T-helper 2 cell treated with Interferon-gamma antibody and Interleukin-4, amounts not matched to agents 5 μg/mL and 100 μg/mL, for 36 hours (primary cell): Measurements from ENCODE around the gene DNAJC27.

Source experiments
- DNase-seq: peaks from one replicate; pipeline ENCODE4 v3.0.0; 2021; ENCODE audit warnings: low spot score
- H3K27ac Mint-ChIP-seq: one replicate; pipeline ENCODE4 v1.8.0; 2021; ENCODE audit warnings: mild to moderate bottlenecking, mixed read lengths
- H3K27me3 Mint-ChIP-seq: one replicate; pipeline ENCODE4 v1.8.0; 2021; ENCODE audit warnings: low read depth, mixed read lengths
- H3K36me3 Mint-ChIP-seq: one replicate; pipeline ENCODE4 v1.8.0; 2021; ENCODE audit warnings: low read depth, mixed read lengths
- H3K4me1 Mint-ChIP-seq: one replicate; pipeline ENCODE4 v1.8.0; 2021; ENCODE audit warnings: low read depth, mixed read lengths
- H3K4me3 Mint-ChIP-seq: one replicate; pipeline ENCODE4 v1.8.0; 2022; ENCODE audit warnings: mild to moderate bottlenecking, moderate library complexity, mixed read lengths
- H3K9me3 Mint-ChIP-seq: one replicate; pipeline ENCODE4 v1.8.0; 2021; ENCODE audit warnings: mixed read lengths

The DNAJC27 gene

DNA sequence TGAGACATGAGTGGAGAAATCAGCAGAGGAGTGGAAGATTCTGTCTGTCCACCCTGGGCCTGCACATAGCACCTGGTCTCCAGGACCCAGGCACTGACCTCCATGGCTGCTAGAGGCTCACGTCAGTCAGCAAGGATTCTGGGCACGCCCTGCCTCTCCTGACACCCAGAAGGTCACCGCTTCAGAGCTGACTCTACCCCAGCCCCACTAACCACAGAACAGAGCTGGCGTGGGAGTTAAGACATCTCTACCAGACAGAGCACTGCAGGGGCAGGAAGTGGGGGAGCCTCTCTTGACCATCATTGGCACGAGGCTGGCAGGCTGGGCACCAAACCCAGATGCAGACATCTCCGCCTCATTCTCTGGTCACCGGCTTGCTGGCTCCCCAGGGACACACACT is 54.7 kb downstream of the DNAJC27 start:
- no peaks in the 10 kb centered on the region for H3K9me3 Mint-ChIP-seq
- DNase-seq: peak; percentile 50
- no peak overlapping the region for H3K27ac Mint-ChIP-seq
- H3K4me1 Mint-ChIP-seq: peaks cover 28% of the 10 kb centered on the region
- H3K27me3 Mint-ChIP-seq: no peaks in the 10 kb centered on the region
- peaks cover 31% of the 10 kb centered on the region for H3K36me3 Mint-ChIP-seq
- H3K4me3 Mint-ChIP-seq: peak overlapping the region; percentile 92

DNA sequence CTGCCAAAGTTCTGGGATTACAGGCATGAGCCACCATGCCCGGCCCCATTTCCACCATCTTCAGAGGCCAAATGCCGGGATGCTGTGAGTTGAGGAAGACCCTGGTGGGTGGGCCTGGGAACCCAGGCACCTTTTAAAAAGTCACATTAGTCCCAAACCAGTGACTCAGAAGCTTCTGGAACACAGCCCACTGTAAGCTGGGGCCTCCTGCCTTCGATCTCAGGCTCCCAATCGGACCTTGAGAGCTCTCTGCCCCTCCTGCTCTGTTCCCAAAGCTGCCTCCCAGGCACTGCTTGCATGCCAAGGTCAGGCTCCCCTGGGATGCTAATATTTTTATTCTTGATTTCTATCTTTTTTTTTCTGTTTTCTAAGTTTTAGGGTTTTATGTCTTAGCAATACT is 56.0 kb downstream of the DNAJC27 start:
- no peak for DNase-seq
- H3K36me3 Mint-ChIP-seq: peaks cover 39% of the 10 kb centered on the region
- H3K27ac Mint-ChIP-seq: peak overlapping the region; percentile 10
- no peaks in the 10 kb centered on the region for H3K9me3 Mint-ChIP-seq
- H3K27me3 Mint-ChIP-seq: no peaks in the 10 kb centered on the region
- H3K4me1 Mint-ChIP-seq: peaks cover 24% of the 10 kb centered on the region
- H3K4me3 Mint-ChIP-seq: no peak overlapping the region

- no peak for DNase-seq
- H3K4me1 Mint-ChIP-seq: peaks cover 22% of the 10 kb centered on the region
- no peaks in the 10 kb centered on the region for H3K9me3 Mint-ChIP-seq
- peaks cover 45% of the 10 kb centered on the region for H3K36me3 Mint-ChIP-seq
- H3K4me3 Mint-ChIP-seq: no peak overlapping the region
- H3K27ac Mint-ChIP-seq: no peak overlapping the region
- no peaks in the 10 kb centered on the region for H3K27me3 Mint-ChIP-seq
These were observed 56.6 kb downstream of the DNAJC27 start for GRCh38 chr2:24915175-24915574.

- no peak for DNase-seq
- Mint-ChIP-seq H3K4me1 (peaks cover 22% of the 10 kb centered on the region), H3K4me3 (no peak overlapping the region), H3K36me3 (peaks cover 50% of the 10 kb centered on the region), H3K27ac (no peak overlapping the region), H3K27me3 (no peaks in the 10 kb centered on the region), H3K9me3 (no peaks in the 10 kb centered on the region)
These were observed 57.0 kb downstream of the DNAJC27 start for GRCh38 chr2:24914713-24915112.

GRCh38 chr2:24913911-24914310 is 57.8 kb downstream of the DNAJC27 start:
- DNase-seq: no peak
- H3K36me3 Mint-ChIP-seq: peaks cover 56% of the 10 kb centered on the region
- H3K9me3 Mint-ChIP-seq: no peaks in the 10 kb centered on the region
- no peaks in the 10 kb centered on the region for H3K27me3 Mint-ChIP-seq
- H3K4me3 Mint-ChIP-seq: no peak overlapping the region
- H3K4me1 Mint-ChIP-seq: peaks cover 20% of the 10 kb centered on the region
- no peak overlapping the region for H3K27ac Mint-ChIP-seq

GRCh38 chr2:24912986-24913385 is 58.8 kb downstream of the DNAJC27 start:
- H3K36me3 Mint-ChIP-seq: peaks cover 58% of the 10 kb centered on the region
- H3K4me1 Mint-ChIP-seq: peaks cover 16% of the 10 kb centered on the region
- H3K27me3 Mint-ChIP-seq: no peaks in the 10 kb centered on the region
- DNase-seq: no peak
- no peak overlapping the region for H3K27ac Mint-ChIP-seq
- no peak overlapping the region for H3K4me3 Mint-ChIP-seq
- H3K9me3 Mint-ChIP-seq: no peaks in the 10 kb centered on the region

DNA sequence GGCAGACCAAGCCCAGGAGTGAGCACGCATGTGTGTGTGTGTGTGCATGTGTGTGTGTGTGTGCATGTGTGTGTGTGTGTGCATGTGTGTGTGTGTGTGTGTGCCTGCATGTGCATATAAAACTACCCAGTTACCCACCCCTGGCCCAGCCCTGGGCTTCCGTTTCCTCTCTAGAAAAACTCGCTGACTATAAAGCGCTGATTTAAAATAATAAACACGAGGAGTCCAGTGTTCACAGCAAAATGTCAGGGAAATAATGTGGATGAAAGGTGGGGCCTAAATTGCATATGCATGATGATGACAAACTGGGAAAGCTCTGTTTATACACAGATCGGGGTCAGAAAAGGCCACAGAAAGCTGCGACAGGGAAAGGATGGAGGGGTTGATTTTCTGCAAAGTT is 59.2 kb downstream of the DNAJC27 start:
- Mint-ChIP-seq H3K27me3 (no peaks in the 10 kb centered on the region), H3K27ac (no peak overlapping the region), H3K36me3 (peaks cover 53% of the 10 kb centered on the region), H3K4me1 (peaks cover 12% of the 10 kb centered on the region), H3K9me3 (no peaks in the 10 kb centered on the region), H3K4me3 (no peak overlapping the region)
- no peak for DNase-seq

DNA sequence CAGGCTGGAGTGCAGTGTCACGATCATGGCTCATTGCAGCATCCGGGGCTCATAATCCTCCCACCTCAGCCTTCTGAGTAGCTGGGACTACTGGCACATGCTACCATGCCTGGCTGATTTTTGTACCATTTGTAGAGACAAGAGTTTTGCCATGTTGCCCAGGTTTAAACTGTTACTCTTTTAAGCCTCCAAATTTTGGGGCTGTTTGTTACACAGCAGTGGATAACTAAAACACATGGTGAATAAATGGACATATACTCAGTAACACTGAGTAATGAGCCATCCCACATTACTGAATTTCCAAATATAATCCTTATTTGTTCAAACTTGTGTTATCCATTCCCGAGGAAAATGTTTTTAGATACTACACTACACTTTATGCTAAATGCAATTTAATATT is 61.5 kb downstream of the DNAJC27 start:
- DNase-seq: no peak
- H3K9me3 Mint-ChIP-seq: no peaks in the 10 kb centered on the region
- H3K4me1 Mint-ChIP-seq: peaks cover 7% of the 10 kb centered on the region
- H3K27ac Mint-ChIP-seq: no peak overlapping the region
- no peaks in the 10 kb centered on the region for H3K27me3 Mint-ChIP-seq
- no peak overlapping the region for H3K4me3 Mint-ChIP-seq
- peaks cover 53% of the 10 kb centered on the region for H3K36me3 Mint-ChIP-seq

DNA sequence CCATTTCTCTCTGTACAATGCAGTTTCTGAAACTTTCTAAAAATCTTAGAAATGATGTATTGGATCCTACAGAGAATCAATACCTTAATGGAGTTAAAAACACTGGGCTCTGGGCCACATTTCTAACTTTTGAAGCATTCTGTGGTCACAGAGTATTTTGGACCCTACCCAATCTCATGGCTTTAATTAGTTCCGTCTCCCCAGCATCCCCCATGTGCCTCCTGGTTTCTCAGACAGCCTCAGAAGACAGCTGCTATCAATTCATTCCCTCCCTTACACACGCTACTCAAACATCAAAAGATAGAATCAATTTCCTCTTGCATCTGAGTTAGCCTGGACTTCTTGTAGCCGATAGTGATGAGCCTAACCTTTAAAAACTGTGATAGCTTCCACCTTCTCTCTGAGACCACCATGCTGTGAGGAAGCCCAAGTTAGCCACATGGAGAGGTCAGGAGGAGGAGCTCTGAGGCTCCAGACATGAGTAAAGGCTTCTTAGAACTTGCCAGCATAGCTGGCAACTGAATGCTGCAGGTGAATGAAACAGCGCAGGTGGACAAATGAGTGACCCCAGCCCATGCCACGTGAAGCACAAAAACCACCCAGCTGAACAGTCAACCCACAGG is 62.1 kb downstream of the DNAJC27 start:
- Mint-ChIP-seq H3K27ac (no peak overlapping the region), H3K27me3 (no peaks in the 10 kb centered on the region), H3K4me1 (peaks cover 7% of the 10 kb centered on the region), H3K4me3 (no peak overlapping the region), H3K9me3 (no peaks in the 10 kb centered on the region), H3K36me3 (peaks cover 51% of the 10 kb centered on the region)
- DNase-seq: no peak

DNA sequence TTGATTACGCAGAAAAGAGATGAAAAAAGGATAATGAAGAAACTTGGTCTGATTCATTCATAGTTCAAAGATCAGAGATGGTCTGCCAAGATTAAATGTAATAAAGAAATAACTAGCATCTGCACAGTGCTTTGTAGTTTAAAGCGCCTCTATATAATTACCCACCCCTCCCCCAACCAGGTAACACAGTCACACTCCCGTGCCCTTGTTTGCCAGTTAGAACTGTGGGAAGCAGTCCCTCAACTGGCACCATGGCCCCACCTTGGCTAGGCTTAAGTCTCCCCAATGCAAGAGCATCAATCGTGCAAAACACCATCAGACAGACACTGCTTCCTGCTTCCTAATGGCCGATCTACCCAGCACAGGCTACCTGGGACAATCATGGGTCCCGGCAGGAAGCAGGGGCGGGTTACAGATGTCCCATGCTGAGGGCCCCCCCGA is 63.3 kb downstream of the DNAJC27 start:
- H3K4me1 Mint-ChIP-seq: peaks cover 7% of the 10 kb centered on the region
- H3K4me3 Mint-ChIP-seq: no peak overlapping the region
- DNase-seq: no peak
- no peak overlapping the region for H3K27ac Mint-ChIP-seq
- no peaks in the 10 kb centered on the region for H3K9me3 Mint-ChIP-seq
- H3K27me3 Mint-ChIP-seq: no peaks in the 10 kb centered on the region
- peaks cover 46% of the 10 kb centered on the region for H3K36me3 Mint-ChIP-seq

DNA sequence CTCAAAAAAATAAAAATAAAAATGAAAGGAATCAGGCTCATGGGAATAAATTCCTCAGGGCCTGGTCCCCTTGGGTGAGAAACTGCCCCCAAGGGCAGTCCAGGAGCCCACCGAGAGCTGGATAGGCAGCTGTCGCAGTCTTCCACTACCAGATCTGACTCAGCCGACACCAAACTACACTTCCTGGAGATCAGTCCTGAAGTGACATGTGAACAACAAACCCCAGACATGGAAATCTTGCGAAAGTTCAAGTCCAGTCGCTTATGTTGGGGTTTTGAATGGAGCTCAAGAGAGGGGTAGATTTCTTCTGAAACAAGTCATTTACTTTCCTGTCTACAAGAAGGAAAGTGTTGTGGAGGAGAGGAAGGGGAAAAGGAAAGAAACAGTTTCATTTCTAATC is 64.6 kb downstream of the DNAJC27 start:
- no peaks in the 10 kb centered on the region for H3K27me3 Mint-ChIP-seq
- DNase-seq: no peak
- peaks cover 48% of the 10 kb centered on the region for H3K36me3 Mint-ChIP-seq
- H3K4me1 Mint-ChIP-seq: peaks cover 7% of the 10 kb centered on the region
- H3K27ac Mint-ChIP-seq: no peak overlapping the region
- no peaks in the 10 kb centered on the region for H3K9me3 Mint-ChIP-seq
- no peak overlapping the region for H3K4me3 Mint-ChIP-seq

- Mint-ChIP-seq H3K9me3 (no peaks in the 10 kb centered on the region), H3K27me3 (no peaks in the 10 kb centered on the region), H3K36me3 (peaks cover 43% of the 10 kb centered on the region), H3K4me1 (peaks cover 7% of the 10 kb centered on the region), H3K4me3 (no peak overlapping the region), H3K27ac (no peak overlapping the region)
- no peak for DNase-seq
These were observed 65.3 kb downstream of the DNAJC27 start for GRCh38 chr2:24906466-24906865.

DNA sequence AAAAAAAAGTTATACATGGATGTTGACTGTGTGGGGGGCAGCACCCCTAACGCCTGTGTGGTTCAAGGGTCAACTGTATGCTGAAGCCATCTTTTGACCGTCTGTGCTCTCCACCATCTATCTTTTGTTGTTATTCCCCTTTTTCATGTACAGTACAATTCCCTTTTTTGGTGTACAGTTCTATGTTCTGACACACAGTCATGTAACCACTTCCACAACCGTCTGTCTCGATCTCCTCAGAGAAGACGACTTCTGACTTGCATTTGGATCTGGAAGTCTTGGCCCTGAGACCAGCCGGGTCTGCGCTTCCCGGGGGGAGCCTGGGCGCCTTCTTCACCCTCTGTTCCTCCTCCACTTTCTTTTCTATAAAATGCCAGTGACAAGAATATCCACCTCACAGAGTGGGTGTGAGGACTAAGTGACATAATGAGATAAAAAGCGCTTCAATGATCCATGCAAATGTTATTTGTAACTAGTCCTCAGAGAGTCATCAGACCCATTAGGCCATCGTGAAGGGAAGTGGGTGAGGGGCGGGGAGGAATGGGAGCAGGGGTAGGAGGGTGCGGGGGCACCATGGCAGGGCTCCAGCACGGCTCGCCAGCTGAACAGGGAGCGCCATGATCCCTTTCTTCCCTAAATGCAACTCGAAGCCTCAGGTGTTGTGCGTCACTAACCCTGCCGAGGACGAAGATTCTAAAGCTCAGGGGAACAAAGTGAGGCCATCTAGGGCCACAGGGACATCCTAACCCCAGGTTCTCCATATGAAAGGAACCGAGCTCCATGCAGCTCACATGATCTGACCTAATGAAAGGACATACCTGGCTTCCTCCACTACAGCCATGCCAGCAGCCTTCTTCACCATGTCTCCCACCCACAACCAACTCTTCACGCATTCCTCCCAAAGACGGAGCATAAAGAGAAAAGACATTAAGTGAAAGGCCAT is 68.3 kb downstream of the DNAJC27 start:
- Mint-ChIP-seq H3K36me3 (peaks cover 39% of the 10 kb centered on the region), H3K27me3 (no peaks in the 10 kb centered on the region)

GRCh38 chr2:24899361-24899910 is 72.3 kb downstream of the DNAJC27 start:
- H3K9me3 Mint-ChIP-seq: peaks cover 40% of the 10 kb centered on the region
- H3K27me3 Mint-ChIP-seq: no peaks in the 10 kb centered on the region
- no peak overlapping the region for H3K27ac Mint-ChIP-seq
- peaks cover 66% of the 10 kb centered on the region for H3K36me3 Mint-ChIP-seq
- H3K4me1 Mint-ChIP-seq: no peaks in the 10 kb centered on the region
- no peak overlapping the region for H3K4me3 Mint-ChIP-seq
- no peak for DNase-seq

More for the DNA sequence above, 68.3 kb downstream of the DNAJC27 start:
- DNase-seq: no peak
- Mint-ChIP-seq H3K4me1 (peaks cover 3% of the 10 kb centered on the region), H3K4me3 (no peak overlapping the region), H3K9me3 (peaks cover 7% of the 10 kb centered on the region), H3K27ac (no peak overlapping the region)
